D721Med (cell line): Measurements from ENCODE around the gene ARF1.

Experiments used
- DNase-seq: peaks from one replicate; pipeline ENCODE4 v3.0.0; 2011; ENCODE audit warnings: low spot score; ENCODE audit not compliant: insufficient read length
- FAIRE-seq: peaks from 2 replicates; lab custom pipeline; 2011; peaks lifted over from hg19 to GRCh38; lab: Jason Lieb, UNC
- CTCF ChIP-seq: IDR thresholded peaks from 2 replicates; pipeline ENCODE4 v1.5.1; 2012; ENCODE audit warnings: mild to moderate bottlenecking, control low read depth; ENCODE audit not compliant: insufficient read depth; ENCODE audit errors: missing control alignments

Gene ARF1

GRCh38 chr1:228082918-228083870 is 686 bp downstream of the ARF1 start:
- no peak for FAIRE-seq
- TF ChIP-seq CTCF, result no peak
- DNase-seq, result no peak

- FAIRE-seq (no peak), DNase-seq (no peak)
- no peak for TF ChIP-seq CTCF
These were observed 1.4 kb downstream of the ARF1 start for GRCh38 chr1:228083871-228084278.

GRCh38 chr1:228084325-228084724 is 1.8 kb downstream of the ARF1 start:
- DNase-seq (no peak), FAIRE-seq (no peak)
- TF ChIP-seq CTCF, result no peak

DNA sequence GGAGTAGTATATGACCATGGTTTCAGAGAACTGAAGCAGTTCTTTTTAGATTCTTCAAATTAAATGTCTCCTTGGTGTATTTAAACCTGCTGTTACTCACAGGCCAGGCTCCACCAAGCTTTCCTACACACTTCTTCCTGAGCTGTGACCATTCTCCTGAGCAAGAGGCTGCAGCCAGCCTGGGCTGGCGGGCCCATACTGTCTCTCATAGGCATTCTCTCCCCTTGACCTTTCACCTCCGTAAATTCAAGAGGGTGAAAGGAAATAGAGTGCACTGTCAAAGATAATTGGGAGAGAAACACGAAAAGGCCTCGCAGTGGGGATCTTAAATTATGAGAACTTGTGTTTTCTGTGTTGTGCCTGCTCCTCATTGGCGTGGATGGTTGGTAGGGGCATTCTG is 2.3 kb downstream of the ARF1 start:
- FAIRE-seq, result no peak
- TF ChIP-seq CTCF, result no peak
- no peak for DNase-seq

- DNase-seq (peak; percentile 90), FAIRE-seq (no peak)
- no peak for TF ChIP-seq CTCF
These were observed 2.9 kb downstream of the ARF1 start for GRCh38 chr1:228085287-228085951.

GRCh38 chr1:228087771-228088251 is 5.3 kb downstream of the ARF1 start:
- no peak for DNase-seq
- TF ChIP-seq CTCF, result no peak
- no peak for FAIRE-seq
